Gastroesophageal sphincter (tissue), 3 donors: ENCODE measurements around the gene GATAD2B.

Source experiments
- CTCF ChIP-seq, 4 experiments: fragments of 200-600 bp in 2 of 4; fragments of 450-650 bp in 2 of 4; sonication (generic) in 1 of 4; IDR thresholded peaks; one replicate each; pipeline ENCODE4 v1.5.1; 2017 to 2019; ENCODE audit warnings: antibody characterized with exemption in 4 of 4, mild to moderate bottlenecking in 2 of 4, moderate library complexity in 2 of 4
- POLR2A ChIP-seq, 2 donors: fragments of 450-650 bp; IDR thresholded peaks; one replicate each; pipeline ENCODE4 v1.6.1; 2017; ENCODE audit warnings: antibody characterized with exemption in 2 of 2, mild to moderate bottlenecking in 2 of 2, moderate library complexity in 1 of 2
- POLR2AphosphoS5 ChIP-seq: sonication (generic); formaldehyde crosslinking; IDR thresholded peaks from one replicate; pipeline ENCODE4 v1.6.1; 2017; ENCODE audit warnings: antibody characterized with exemption

- TF ChIP-seq POLR2A (IDR thresholded peaks at IDR 0.05) (no peak), CTCF (IDR thresholded peaks at IDR 0.05) (peak in 1 of 4 experiments; percentile 5), POLR2AphosphoS5 (peak; percentile 63)
Observed at GRCh38 chr1:153922972-153923925, at the start of gene GATAD2B.
